Adrenal gland (tissue), 5 donors: ENCODE measurements around the gene COL20A1.

Experiments
- POLR2A ChIP-seq, 2 donors: fragments of 450-650 bp; IDR thresholded peaks; one replicate each; pipeline ENCODE4 v1.6.1; 2017; ENCODE audit warnings: antibody characterized with exemption in 2 of 2, mild to moderate bottlenecking in 2 of 2, moderate library complexity in 1 of 2
- TF ChIP-seq, protein P1 (sequence below), 6 experiments: fragments of 450-650 bp in 4 of 6; fragments of 200-600 bp in 2 of 6; sonication (generic) in 1 of 6; IDR thresholded peaks; 1 replicate in 5 of 6; 2 replicates in 1 of 6; pipeline versions ENCODE4 v1.5.1 to v1.8.0; 2016 to 2021; ENCODE audit warnings: antibody characterized with exemption in 6 of 6, mild to moderate bottlenecking in 2 of 6, moderate library complexity in 1 of 6
- donor health status: DM: no; HTN: no; CAD: no.

DNA sequence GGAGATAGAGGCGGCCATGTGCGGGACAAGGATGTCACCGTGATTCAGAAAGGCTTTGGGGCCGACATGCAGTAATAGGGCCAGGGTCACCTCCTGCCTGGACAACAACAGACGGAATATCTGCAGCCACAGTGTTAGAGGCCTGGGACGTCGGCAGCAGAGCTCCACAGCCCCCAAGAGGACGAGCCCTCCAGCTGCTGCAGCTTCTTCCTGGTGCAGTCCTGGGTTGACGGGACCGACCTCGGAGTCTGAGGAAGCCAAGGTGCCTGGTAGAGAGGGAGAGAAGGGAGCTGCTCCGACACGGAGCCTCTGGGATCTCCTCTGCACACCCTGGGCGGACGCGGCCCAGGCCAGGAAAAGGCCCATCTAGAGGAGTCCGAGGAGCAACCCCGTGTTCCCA is 91.3 kb downstream of the COL20A1 start:
- TF ChIP-seq POLR2A (IDR thresholded peaks at IDR 0.05) = no peak
- TF ChIP-seq, protein P1, sequence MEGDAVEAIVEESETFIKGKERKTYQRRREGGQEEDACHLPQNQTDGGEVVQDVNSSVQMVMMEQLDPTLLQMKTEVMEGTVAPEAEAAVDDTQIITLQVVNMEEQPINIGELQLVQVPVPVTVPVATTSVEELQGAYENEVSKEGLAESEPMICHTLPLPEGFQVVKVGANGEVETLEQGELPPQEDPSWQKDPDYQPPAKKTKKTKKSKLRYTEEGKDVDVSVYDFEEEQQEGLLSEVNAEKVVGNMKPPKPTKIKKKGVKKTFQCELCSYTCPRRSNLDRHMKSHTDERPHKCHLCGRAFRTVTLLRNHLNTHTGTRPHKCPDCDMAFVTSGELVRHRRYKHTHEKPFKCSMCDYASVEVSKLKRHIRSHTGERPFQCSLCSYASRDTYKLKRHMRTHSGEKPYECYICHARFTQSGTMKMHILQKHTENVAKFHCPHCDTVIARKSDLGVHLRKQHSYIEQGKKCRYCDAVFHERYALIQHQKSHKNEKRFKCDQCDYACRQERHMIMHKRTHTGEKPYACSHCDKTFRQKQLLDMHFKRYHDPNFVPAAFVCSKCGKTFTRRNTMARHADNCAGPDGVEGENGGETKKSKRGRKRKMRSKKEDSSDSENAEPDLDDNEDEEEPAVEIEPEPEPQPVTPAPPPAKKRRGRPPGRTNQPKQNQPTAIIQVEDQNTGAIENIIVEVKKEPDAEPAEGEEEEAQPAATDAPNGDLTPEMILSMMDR (IDR thresholded peaks at IDR 0.05) = no peak
